HUES64 (cell line): ENCODE measurements around the gene NTRK2.
"Not testable (repeated sequence)": the region's sequence is repeated elsewhere in the genome, so short reads cannot be mapped to it uniquely, and the experiment has no call there.

Experiments
- H3K27ac ChIP-seq: 2 replicates; pipeline ENCODE4 v1.7.0; 2013; ENCODE audit warnings: low read depth, low read length, inconsistent platforms
- H3K27me3 ChIP-seq: 2 replicates; pipeline ENCODE4 v1.6.1; 2013; ENCODE audit warnings: mild to moderate bottlenecking, low read length; ENCODE audit not compliant: insufficient read depth
- H3K36me3 ChIP-seq: 2 replicates; pipeline ENCODE4 v1.6.1; 2013; ENCODE audit warnings: mild to moderate bottlenecking, low read length; ENCODE audit not compliant: insufficient read depth
- H3K4me1 ChIP-seq: 2 replicates; pipeline ENCODE4 v1.6.1; 2013; ENCODE audit warnings: mild to moderate bottlenecking, low read length, moderate library complexity; ENCODE audit not compliant: insufficient read depth
- H3K4me3 ChIP-seq: 2 replicates; pipeline ENCODE4 v1.5.1; 2013; ENCODE audit warnings: mild to moderate bottlenecking, low read length, moderate library complexity
- H3K9ac ChIP-seq: 2 replicates; pipeline ENCODE4 v1.6.1; 2013; ENCODE audit warnings: mild to moderate bottlenecking, low read depth, low read length
- H3K9me3 ChIP-seq: 2 replicates; pipeline ENCODE4 v1.6.1; 2013; ENCODE audit warnings: low read depth, low read length; ENCODE audit not compliant: insufficient read depth
- WGBS: fragments of 150-250, 120-280 bp; methylation state at CpG from one replicate; pipeline ENCODE4 v1.1.7; 2013; ENCODE audit warnings: missing lambda C conversion rate; 5-methylcytosine and 5-hydroxymethylcytosine counted together

NTRK2 gene

DNA sequence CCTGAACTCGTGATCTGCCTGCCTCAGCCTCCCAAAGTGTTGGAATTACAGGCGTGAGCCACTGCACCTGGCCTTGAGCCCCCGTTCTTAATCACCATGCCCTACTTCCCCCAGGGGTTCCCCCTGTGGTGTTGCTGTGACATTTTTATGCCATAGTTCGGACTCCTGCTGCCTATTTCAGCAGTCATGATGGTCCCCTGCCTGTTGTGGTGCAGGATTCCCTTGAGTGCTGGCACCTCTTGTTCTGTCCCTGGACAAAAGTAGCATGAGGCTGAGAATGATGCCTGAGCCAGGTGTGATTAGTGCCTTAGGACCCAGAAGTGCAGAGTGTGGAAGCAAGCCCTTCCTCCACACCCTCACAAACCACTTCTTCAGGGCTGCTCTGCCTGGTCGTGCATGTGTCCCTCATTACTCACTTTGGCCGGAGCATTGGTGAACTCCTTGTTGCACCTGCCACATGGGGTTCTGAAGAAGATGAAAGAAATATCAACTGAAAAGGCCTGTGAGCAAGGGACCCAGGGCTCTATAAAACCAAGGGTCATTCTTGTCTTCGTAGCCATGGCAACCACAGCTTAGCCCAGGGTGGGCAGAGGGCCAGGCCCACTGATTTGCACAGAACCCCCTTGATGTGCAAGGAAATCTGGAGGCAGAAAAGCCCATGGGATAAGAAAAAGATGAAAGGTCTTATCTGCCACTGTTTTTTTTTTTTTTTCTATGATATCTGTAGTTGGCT lies 228.0 kb downstream of the NTRK2 start:
- Histone ChIP-seq H3K9ac (no peak overlapping the region), H3K9me3 (no peaks in the 10 kb centered on the region), H3K27me3 (no peaks in the 10 kb centered on the region), H3K4me3 (no peak overlapping the region), H3K36me3 (no peaks in the 10 kb centered on the region), H3K27ac (no peak overlapping the region), H3K4me1 (peaks cover 12% of the 10 kb centered on the region)
- 85% methylated on average over 7 of the region's 7 CpGs for WGBS

DNA sequence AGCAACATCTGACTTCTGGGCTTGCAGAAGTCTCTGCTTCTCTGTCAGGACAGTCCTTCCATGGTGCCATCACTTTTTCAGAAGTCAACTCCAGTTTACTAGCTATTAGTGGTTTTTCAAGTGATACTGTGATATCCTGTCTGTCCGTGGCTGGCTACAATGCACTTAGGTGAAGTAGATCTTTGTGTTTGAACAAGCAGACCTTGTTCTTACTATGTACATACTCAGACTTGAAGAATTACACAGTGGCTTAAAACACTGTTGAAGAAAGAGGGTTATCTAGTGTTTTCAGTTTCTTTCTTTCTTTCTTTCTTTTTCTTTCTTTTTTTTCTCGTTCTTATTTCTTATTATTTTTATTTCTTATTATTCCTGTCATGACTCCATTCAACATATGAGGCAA lies 228.7 kb downstream of the NTRK2 start:
- Histone ChIP-seq H3K4me1 (peaks cover 12% of the 10 kb centered on the region), H3K9ac (no peak overlapping the region), H3K27ac (no peak overlapping the region), H3K9me3 (no peaks in the 10 kb centered on the region), H3K27me3 (no peaks in the 10 kb centered on the region), H3K4me3 (no peak overlapping the region), H3K36me3 (no peaks in the 10 kb centered on the region)
- 100% methylated on average over 1 of the region's 2 CpGs for WGBS

DNA sequence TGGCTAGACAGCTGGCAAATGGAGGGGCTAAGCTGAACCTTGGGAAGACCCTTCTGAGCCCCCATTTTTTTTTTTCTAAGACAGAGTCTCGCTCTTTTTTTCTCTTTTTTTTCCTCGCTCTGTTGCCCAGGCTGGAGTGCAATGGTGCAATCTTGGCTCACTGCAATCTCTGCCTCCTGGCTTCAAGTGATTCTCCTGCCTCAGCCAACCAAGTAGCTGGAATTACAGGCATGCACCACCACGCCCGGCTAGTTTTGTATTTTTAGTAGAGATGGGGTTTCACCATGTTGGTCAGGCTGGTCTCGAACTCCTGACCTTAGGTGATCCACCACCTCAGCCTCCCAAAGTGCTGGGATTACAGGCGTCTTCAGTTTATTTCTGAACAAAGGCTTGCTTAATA lies 229.1 kb downstream of the NTRK2 start:
- 95% methylated on average over 6 of the region's 6 CpGs for WGBS
- not testable (repeated sequence) for H3K9me3 ChIP-seq, H3K27ac ChIP-seq, H3K4me3 ChIP-seq, H3K36me3 ChIP-seq, H3K27me3 ChIP-seq, H3K9ac ChIP-seq
- peaks cover 12% of the 10 kb centered on the region for H3K4me1 ChIP-seq

DNA sequence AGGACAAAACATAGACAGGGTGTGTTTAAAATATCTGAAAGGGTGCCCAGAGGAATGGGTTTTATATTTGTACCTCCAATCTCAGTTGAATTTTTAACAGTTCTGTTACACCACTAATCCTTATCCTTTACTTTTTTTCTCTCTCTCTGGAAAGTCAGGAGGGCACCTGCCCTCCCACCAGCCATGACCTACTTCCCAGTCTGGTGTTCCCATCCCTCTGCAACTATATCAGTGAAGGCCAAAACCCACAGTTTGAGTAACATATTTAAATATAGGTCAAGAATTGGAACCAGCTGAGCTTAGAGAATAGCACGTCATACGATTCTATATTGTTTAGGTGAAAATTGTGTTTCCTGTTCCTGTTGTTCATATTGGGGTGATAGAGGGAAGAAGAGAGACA lies 229.8 kb downstream of the NTRK2 start:
- no peak overlapping the region for H3K27ac ChIP-seq
- WGBS: 94% methylated on average over 2 of the region's 2 CpGs
- no peaks in the 10 kb centered on the region for H3K9me3 ChIP-seq
- no peak overlapping the region for H3K9ac ChIP-seq
- no peak overlapping the region for H3K4me3 ChIP-seq
- peaks cover 12% of the 10 kb centered on the region for H3K4me1 ChIP-seq
- H3K27me3 ChIP-seq: no peaks in the 10 kb centered on the region
- no peaks in the 10 kb centered on the region for H3K36me3 ChIP-seq

DNA sequence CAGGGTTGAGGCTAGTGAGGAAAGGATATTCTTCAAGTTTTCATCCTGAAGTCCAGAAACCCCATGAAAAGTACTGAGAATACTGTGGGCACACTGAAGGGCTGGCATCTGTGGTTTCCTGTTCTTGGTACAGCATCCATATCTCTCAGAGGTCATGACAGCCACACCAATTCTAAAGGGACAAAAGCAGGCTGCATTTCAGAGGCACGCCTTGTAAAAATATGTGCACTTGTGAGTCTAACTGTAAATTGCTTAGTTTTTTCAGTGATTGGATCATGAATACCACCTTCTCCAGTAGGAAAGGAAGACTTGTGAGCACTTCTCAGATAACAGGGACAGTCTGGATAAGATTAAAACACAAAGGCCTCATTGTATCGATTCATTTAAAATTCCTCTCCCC lies 230.9 kb downstream of the NTRK2 start:
- Histone ChIP-seq H3K36me3 (no peaks in the 10 kb centered on the region), H3K9ac (no peak overlapping the region), H3K9me3 (no peaks in the 10 kb centered on the region), H3K27me3 (no peaks in the 10 kb centered on the region), H3K27ac (no peak overlapping the region), H3K4me1 (0 out of 2 replicates have a peak, but pooled peaks cover 2% of the 10 kb centered on the region), H3K4me3 (no peak overlapping the region)
- 95% methylated on average over 2 of the region's 2 CpGs for WGBS

DNA sequence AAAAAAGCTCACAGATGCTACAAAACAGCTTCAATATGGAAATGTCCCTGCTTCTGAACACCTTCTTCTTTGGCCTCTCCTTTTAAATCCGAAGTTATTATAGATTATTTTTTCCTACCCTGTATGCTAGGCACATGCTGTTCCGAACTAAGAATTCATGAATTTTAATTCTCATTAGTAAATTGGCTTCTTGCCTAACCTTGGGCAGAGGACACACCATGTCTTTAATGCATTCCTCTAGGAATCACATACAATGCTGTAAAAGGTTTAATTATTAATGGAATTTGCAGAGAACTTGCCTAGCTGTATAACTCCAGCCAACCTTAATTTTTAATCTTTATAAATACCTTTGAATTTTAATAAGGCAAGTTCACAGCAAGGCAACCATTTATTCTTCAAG lies 234.4 kb downstream of the NTRK2 start:
- Histone ChIP-seq H3K4me1 (peaks cover 4% of the 10 kb centered on the region; the same call in 1 of the 2 replicates), H3K27ac (no peak overlapping the region), H3K36me3 (no peaks in the 10 kb centered on the region), H3K27me3 (no peaks in the 10 kb centered on the region), H3K9me3 (no peaks in the 10 kb centered on the region), H3K9ac (no peak overlapping the region), H3K4me3 (no peak overlapping the region)
- 100% methylated on average over 2 of the region's 2 CpGs for WGBS

DNA sequence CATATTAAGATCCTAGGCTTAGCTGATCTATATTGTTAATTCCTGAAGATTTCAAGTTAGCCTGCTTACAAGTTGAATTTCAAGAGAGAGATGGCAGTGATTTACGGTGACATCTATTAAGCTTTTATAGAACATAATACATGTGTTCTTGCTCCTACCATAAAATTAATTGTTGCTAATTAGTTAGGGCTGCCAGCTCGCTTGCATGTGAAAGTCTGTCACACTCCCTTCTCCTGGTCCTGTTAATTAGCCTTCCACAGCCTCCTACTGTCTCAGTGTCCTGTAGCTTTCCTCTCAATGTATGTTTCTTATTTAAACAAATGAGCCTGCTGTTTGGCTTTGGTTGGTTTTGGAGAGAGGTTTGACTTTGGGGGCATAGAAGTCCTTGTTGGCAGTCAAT lies 247.2 kb downstream of the NTRK2 start:
- WGBS: 85% methylated on average over 2 of the region's 2 CpGs
- Histone ChIP-seq H3K9ac (no peak overlapping the region), H3K9me3 (no peaks in the 10 kb centered on the region), H3K4me3 (no peak overlapping the region), H3K4me1 (peaks cover 4% of the 10 kb centered on the region; the same call in 1 of the 2 replicates), H3K27ac (no peak overlapping the region), H3K36me3 (no peaks in the 10 kb centered on the region), H3K27me3 (no peaks in the 10 kb centered on the region)

DNA sequence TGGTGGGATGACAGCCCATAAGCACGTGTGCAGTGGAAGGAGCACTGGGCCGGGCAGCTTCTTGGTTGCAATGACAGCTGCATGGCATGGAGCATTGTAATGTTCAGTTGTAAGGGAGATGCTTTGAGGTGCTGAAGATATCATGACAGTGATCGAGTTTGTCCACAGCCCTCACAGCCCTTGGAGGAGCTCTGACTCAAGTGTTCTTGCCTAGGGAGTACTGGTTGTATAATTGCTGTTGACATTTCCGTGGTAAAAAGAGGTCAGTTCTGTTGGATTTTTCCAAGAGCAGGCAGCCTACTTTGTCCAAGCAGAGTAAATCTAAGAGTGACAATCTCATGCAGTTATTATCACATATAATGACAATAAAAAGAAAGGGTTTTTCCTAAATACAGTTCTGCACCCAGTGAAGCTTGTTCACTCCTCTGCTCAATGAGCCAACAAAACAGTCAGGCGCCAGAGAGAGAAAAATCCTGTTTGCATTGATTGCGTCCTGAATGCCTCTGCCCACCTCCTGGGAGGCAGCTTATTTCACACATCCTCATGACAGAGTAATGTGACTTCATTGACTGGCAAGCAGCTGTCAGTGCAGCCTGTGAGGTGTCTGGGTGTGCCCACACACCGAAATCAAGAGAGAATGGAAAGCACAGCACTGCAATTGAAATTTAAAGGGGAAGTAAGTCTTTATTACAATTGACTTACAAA lies 248.0 kb downstream of the NTRK2 start:
- Histone ChIP-seq H3K4me1 (peaks cover 4% of the 10 kb centered on the region; the same call in 1 of the 2 replicates), H3K27me3 (no peaks in the 10 kb centered on the region), H3K9ac (no peak overlapping the region), H3K4me3 (no peak overlapping the region), H3K36me3 (no peaks in the 10 kb centered on the region), H3K9me3 (no peaks in the 10 kb centered on the region), H3K27ac (no peak overlapping the region)
- 67% methylated on average over 7 of the region's 7 CpGs for WGBS

DNA sequence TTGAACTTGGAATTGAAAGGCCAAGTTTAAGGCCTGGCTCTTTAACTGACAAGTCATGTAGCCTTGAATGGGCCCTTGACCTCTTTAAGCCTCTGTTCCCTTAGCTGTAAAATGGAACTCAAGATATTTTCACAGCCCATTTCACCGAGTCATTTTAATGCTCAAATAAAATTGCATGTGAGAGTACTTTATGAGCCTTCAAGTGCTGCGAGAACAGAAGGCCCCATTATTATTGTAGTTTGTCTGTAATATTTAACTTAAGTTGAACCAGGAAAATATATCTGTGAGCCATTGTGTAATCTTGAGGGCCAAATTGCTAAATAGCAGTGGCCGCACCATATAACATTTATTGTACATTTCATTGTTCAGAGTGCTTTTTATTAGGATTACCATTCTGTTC lies 249.9 kb downstream of the NTRK2 start:
- Histone ChIP-seq H3K27ac (no peak overlapping the region), H3K4me3 (no peak overlapping the region), H3K9ac (no peak overlapping the region), H3K9me3 (no peaks in the 10 kb centered on the region), H3K36me3 (no peaks in the 10 kb centered on the region), H3K4me1 (peaks cover 4% of the 10 kb centered on the region; the same call in 1 of the 2 replicates), H3K27me3 (no peaks in the 10 kb centered on the region)
- WGBS: 97% methylated on average over 3 of the region's 3 CpGs

DNA sequence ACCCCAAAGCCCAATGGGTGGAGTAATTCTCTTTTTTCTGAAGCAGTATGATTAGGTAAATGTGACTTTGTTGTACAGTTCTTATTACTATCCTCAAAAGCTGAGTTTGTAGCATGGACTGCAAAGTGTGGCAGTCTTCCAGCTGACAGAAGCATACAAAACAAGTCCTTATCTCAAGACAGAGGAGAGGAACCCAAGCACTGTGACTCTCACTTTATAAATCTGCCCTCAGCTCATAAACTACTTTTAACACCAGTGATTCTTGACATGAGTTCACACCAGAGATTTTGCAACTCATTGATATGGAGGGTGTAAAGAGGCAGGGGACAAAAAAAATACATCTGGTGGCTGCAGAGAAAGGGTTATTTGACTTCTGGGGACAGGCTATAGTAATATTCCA lies 251.6 kb downstream of the NTRK2 start:
- Histone ChIP-seq H3K4me1 (peaks cover 4% of the 10 kb centered on the region; the same call in 1 of the 2 replicates), H3K4me3 (no peak overlapping the region), H3K9me3 (no peaks in the 10 kb centered on the region), H3K36me3 (no peaks in the 10 kb centered on the region), H3K27me3 (no peaks in the 10 kb centered on the region), H3K27ac (no peak overlapping the region), H3K9ac (no peak overlapping the region)

DNA sequence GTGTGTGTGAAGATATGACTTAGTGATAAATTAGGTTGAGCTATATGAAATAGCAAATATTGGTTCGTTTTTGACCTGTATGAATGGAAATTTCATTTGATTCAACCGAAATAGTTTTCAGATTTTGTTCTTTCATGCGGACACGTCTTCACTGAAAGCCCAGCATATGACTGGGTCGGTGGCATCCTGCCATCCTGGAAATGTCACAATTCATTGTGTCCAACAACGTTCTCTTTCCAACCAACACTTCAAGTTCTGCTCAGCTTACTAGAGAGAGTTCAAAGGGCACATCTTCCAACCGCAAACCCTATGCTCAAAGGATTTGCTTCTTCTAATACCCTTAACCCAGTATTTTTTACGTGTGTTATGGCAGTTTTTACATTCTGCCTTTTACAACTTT lies 252.5 kb downstream of the NTRK2 start:
- Histone ChIP-seq H3K4me1 (peaks cover 4% of the 10 kb centered on the region; the same call in 1 of the 2 replicates), H3K4me3 (no peak overlapping the region), H3K27me3 (no peaks in the 10 kb centered on the region), H3K27ac (no peak overlapping the region), H3K9ac (no peak overlapping the region), H3K9me3 (no peaks in the 10 kb centered on the region), H3K36me3 (no peaks in the 10 kb centered on the region)
- 95% methylated on average over 8 of the region's 8 CpGs for WGBS
